ENCODE results near the gene LRRFIP2. TPM values are rescaled to one million over a fixed set of nuclear protein-coding genes. Genes with fewer than 3 reads are reported as not detected.

Gene LRRFIP2
- total and polyA plus RNA-seq, 2 of the 8 experiments (the other 6 are each of a cell fraction or from before 2014, with no cell fraction given) = 8.8 to 25.6 TPM

GRCh38 chr3:37218206-37218605 is 43.8 kb upstream of the LRRFIP2 start:
- no peak overlapping the region for H2BK20ac ChIP-seq (ENCODE audit: low read length)
- no peak overlapping the region for H3K56ac ChIP-seq (replicated peaks; ENCODE audit: insufficient read length, low read depth, low read length)
- H3K4me3 ChIP-seq (ENCODE audit: extremely low read depth in 1 of 4, insufficient read depth in 2 of 4, low read depth in 3 of 4, low read length in 4 of 4) = no peak overlapping the region
- no peak overlapping the region for H3K18ac ChIP-seq (ENCODE audit: extremely low read depth, low read length)
- no peak overlapping the region for H3K14ac ChIP-seq (ENCODE audit: insufficient read length)
- no peak overlapping the region for H4K91ac ChIP-seq (replicated peaks; ENCODE audit: insufficient read length, low read length)
- CTCF ChIA-PET (ENCODE audit: partially characterized antibody) = interaction anchor here (0.6 to 0.9 kb wide), 2 partner anchors 43 to 123 kb away, joined by 3 to 4 read pairs; no protein-coding TSS in a partner anchor
- H3K79me2 ChIP-seq (ENCODE audit: control insufficient read depth in 1 of 2, insufficient read depth in 2 of 2, low read length in 2 of 2) = no peaks in the 10 kb centered on the region
- no peaks in the 10 kb centered on the region for H3K4me1 ChIP-seq (replicated peaks in 1 of 4; ENCODE audit: control insufficient read depth in 3 of 4, insufficient read depth in 4 of 4, low read length in 3 of 4)
- TF ChIP-seq RXRA (IDR thresholded peaks at IDR 0.05; ENCODE audit: insufficient read depth, low read depth, low read length) = no peak
- no peak for TF ChIP-seq CEBPB (IDR thresholded peaks at IDR 0.05; ENCODE audit: low read depth, low read length)
- no peak for TF ChIP-seq KDM5A (IDR thresholded peaks at IDR 0.05; ENCODE audit: low read length)
- no peak for TF ChIP-seq CHD1 (IDR thresholded peaks at IDR 0.05; ENCODE audit: low read depth, low read length)
- no peak for TF ChIP-seq TCF12 (IDR thresholded peaks at IDR 0.05; ENCODE audit: low read depth, low read length)
- TF ChIP-seq MAFK (IDR thresholded peaks at IDR 0.05; ENCODE audit: low read depth, low read length) = no peak
- no peak for TF ChIP-seq PHF8 (conservative IDR thresholded peaks at IDR 0.05; ENCODE audit: low read depth, low read length)
- no peaks in the 10 kb centered on the region for H3K79me1 ChIP-seq (ENCODE audit: low read depth, low read length)
- 85% methylated on average over 1 of the region's 1 CpG; no CpG with 5 or more reads in 1 of the 2 experiments for WGBS, 2 experiments (ENCODE audit: extremely low coverage in 1 of 2, insufficient coverage in 1 of 2, insufficient read length in 1 of 2, insufficient replicate concordance in 2 of 2, low coverage in 1 of 2, low lambda C conversion rate in 2 of 2, missing lambda C conversion rate in 1 of 2)
- no peak overlapping the region for H3K4me2 ChIP-seq (ENCODE audit: insufficient read depth in 1 of 2, low read depth in 2 of 2, low read length in 2 of 2)
- no peak overlapping the region for H3K9ac ChIP-seq (replicated peaks in 1 of 4; ENCODE audit: extremely low read depth in 1 of 4, low read depth in 3 of 4, low read length in 3 of 4)
- no peak overlapping the region for H4K8ac ChIP-seq (ENCODE audit: extremely low read depth, insufficient read depth, low read length)
- no peak overlapping the region for H2AK5ac ChIP-seq (ENCODE audit: low read depth, low read length)
- FAIRE-seq (no peak), DNase-seq (ENCODE audit: low read depth in 1 of 2, low spot score in 2 of 2) (no peak)
- no peak overlapping the region for H2BK5ac ChIP-seq (ENCODE audit: low read depth, low read length)
- H2BK12ac ChIP-seq (ENCODE audit: low read depth, low read length) = no peak overlapping the region
- H2BK120ac ChIP-seq (replicated peaks; ENCODE audit: low read depth, low read length) = no peak overlapping the region
- peaks cover 3 to 6% of the 10 kb centered on the region in 2 experiments; a peak in 2 of 4 replicates for H3K9me3 ChIP-seq (ENCODE audit: insufficient read depth in 2 of 2, low read depth in 1 of 2, low read length in 1 of 2)
- no peak overlapping the region for H2AFZ ChIP-seq (ENCODE audit: low read length)
- H4K20me1 ChIP-seq (replicated peaks in 1 of 2; ENCODE audit: control insufficient read depth in 1 of 2, insufficient read depth in 2 of 2, low read length in 2 of 2) = no peaks in the 10 kb centered on the region
- no peak overlapping the region for H4K5ac ChIP-seq (ENCODE audit: insufficient read length, low read depth, low read length)
- POLR2A ChIA-PET (ENCODE audit: partially characterized antibody) = no interaction called here
- no peak overlapping the region for H3K23ac ChIP-seq (ENCODE audit: insufficient read length)
- H3K23me2 ChIP-seq (ENCODE audit: low read depth, low read length) = no peaks in the 10 kb centered on the region
- H2BK15ac ChIP-seq (ENCODE audit: low read length) = no peak overlapping the region
- no peaks in the 10 kb centered on the region; a peak in 1 of 7 replicates for H3K27me3 ChIP-seq (replicated peaks in 1 of 4; ENCODE audit: control insufficient read depth in 3 of 4, extremely low read depth in 1 of 4, insufficient read depth in 3 of 4, low read length in 3 of 4)
- no peaks in the 10 kb centered on the region for H3K36me3 ChIP-seq (ENCODE audit: control insufficient read depth in 2 of 4, insufficient read depth in 4 of 4, low read length in 3 of 4)
- H3K4ac ChIP-seq (replicated peaks; ENCODE audit: insufficient read length, low read depth, low read length) = no peak overlapping the region
- no peak overlapping the region for H3K27ac ChIP-seq (ENCODE audit: low read depth, low read length)
